ENCODE measurements around the gene PSG4.

DNA sequence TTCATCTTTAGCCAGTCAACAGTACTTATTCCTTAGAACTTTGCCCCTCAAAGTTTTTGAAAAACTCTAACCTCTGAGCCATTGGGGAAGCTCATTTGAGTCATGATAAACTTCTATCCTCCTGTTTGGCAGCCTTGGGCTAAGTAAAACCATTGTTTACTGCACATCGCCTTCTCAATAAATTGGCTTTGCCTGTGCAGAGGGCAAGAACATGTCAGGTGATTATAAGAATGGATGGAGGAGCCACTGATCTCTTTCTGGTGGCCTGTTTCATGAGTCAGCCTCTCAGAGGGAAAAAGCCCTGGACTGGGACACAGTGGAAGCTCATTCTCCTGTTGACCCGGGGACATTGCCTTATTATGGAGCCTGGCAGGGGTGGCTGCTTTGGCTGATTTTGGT lies 19.4 kb upstream of the PSG4 start:
- TF ChIP-seq, protein P1, sequence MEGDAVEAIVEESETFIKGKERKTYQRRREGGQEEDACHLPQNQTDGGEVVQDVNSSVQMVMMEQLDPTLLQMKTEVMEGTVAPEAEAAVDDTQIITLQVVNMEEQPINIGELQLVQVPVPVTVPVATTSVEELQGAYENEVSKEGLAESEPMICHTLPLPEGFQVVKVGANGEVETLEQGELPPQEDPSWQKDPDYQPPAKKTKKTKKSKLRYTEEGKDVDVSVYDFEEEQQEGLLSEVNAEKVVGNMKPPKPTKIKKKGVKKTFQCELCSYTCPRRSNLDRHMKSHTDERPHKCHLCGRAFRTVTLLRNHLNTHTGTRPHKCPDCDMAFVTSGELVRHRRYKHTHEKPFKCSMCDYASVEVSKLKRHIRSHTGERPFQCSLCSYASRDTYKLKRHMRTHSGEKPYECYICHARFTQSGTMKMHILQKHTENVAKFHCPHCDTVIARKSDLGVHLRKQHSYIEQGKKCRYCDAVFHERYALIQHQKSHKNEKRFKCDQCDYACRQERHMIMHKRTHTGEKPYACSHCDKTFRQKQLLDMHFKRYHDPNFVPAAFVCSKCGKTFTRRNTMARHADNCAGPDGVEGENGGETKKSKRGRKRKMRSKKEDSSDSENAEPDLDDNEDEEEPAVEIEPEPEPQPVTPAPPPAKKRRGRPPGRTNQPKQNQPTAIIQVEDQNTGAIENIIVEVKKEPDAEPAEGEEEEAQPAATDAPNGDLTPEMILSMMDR (IDR thresholded peaks at IDR 0.05 in 8 of 11, conservative IDR thresholded peaks at IDR 0.05 in 3 of 11) = no peak
- no peak for TF ChIP-seq POLR2AphosphoS5 (IDR thresholded peaks at IDR 0.05)
